Right lobe of liver (tissue), 6 donors: ENCODE results near the gene RSRC1. TPM values are rescaled to one million over a fixed set of nuclear protein-coding genes. Genes with fewer than 3 reads are reported as not detected.

Experiments used
- ATAC-seq, 4 donors: fragments of 200-7000 bp; cut with Tn5 transposase; one replicate each; pipeline ENCODE4 v1.9.1; 2020; ENCODE audit warnings: mild to moderate bottlenecking in 4 of 4, moderate library complexity in 4 of 4
- DNase-seq, 3 donors: peaks; one replicate each; pipeline ENCODE4 v3.0.0-alpha.2; 2020
- H3K27ac ChIP-seq, 3 donors: fragments of 200-600 bp; one replicate each; pipeline ENCODE4 v1.8.0; 2022
- H3K27me3 ChIP-seq, 2 donors: fragments of 200-600 bp; one replicate each; pipeline ENCODE4 v1.8.0; 2022
- H3K36me3 ChIP-seq, 4 donors: fragments of 200-600 bp; sonication (generic) in 1 of 4; one replicate each; pipeline versions ENCODE4 v1.5.1 to v1.8.0; 2017 to 2022; ENCODE audit warnings: control low read depth in 1 of 4
- H3K4me1 ChIP-seq, 4 donors: fragments of 200-600 bp; sonication (generic) in 1 of 4; one replicate each; pipeline versions ENCODE4 v1.5.1 to v1.8.0; 2017 to 2022; ENCODE audit warnings: control low read depth in 1 of 4
- H3K4me3 ChIP-seq, 3 donors: fragments of 200-600 bp; one replicate each; pipeline ENCODE4 v1.8.0; 2022
- H3K9me3 ChIP-seq, 4 donors: fragments of 200-600 bp; sonication (generic) in 1 of 4; one replicate each; pipeline versions ENCODE4 v1.5.1 to v1.8.0; 2017 to 2022; ENCODE audit warnings: control low read depth in 1 of 4
- POLR2A ChIP-seq: fragments of 450-650 bp; IDR thresholded peaks from one replicate; pipeline ENCODE4 v1.6.1; 2017; ENCODE audit warnings: antibody characterized with exemption, mild to moderate bottlenecking
- WGBS: methylation state at CpG from one replicate; pipeline ENCODE4 v1.1.6; 2018; ENCODE audit warnings: low coverage, low lambda C conversion rate; ENCODE audit not compliant: insufficient coverage; ENCODE audit errors: missing lambda C conversion rate; 5-methylcytosine and 5-hydroxymethylcytosine counted together
- intact Hi-C, 2 donors: fragments of 100-400 bp; cut with DNase I; formaldehyde crosslinking; loops; one replicate each; pipeline versions ENCODE4 v1.11.2 to v1.14.1; 2022
- total RNA-seq, 6 experiments: library from RNA; depleted of rRNA in 2 of 6; stranded (reverse); fragments of >200 nt in 2 of 6; fragmentation: NEBNext Ultra II Directional in 3 of 6; extraction: Animal tissue kit (Norgen Biotek cat#: 25700) in 3 of 6; gene quantifications; one replicate each; pipeline versions ENCODE4 v1.1.0 to v1.2.4, GENCODE V29; 2016 to 2023
- TF ChIP-seq, protein P1 (sequence below), 4 donors: fragments of 200-600 bp in 3 of 4; fragments of 450-650 bp in 1 of 4; IDR thresholded peaks; one replicate each; pipeline versions ENCODE4 v1.5.1 to v1.8.0; 2016 to 2022; ENCODE audit warnings: antibody characterized with exemption in 4 of 4, mild to moderate bottlenecking in 2 of 4
- donor health status: DM: no; HTN: yes; CAD: no.
- donor health status: DM: no; HTN: no; CAD: no.
- donor health status: DM: no; HTN: no; CAD: no.
- donor health status: DM: no; HTN: yes; CAD: no.
- donor health status: DM: no; HTN: yes; CAD: no.

The RSRC1 gene
- total RNA-seq, 6 experiments from 2014 or later: 10.8 to 22.1 (median 11.7) TPM

GRCh38 chr3:158458464-158458863 is 348.6 kb downstream of the RSRC1 start:
- H3K27ac ChIP-seq: no peak overlapping the region
- intact Hi-C loops: no loop called here
- H3K27me3 ChIP-seq: no peaks in the 10 kb centered on the region
- H3K9me3 ChIP-seq: no peaks in the 10 kb centered on the region
- H3K4me1 ChIP-seq: no peaks in the 10 kb centered on the region
- no peaks in the 10 kb centered on the region for H3K36me3 ChIP-seq
- DNase-seq (no peak), ATAC-seq (no peak)
- TF ChIP-seq, protein P1, sequence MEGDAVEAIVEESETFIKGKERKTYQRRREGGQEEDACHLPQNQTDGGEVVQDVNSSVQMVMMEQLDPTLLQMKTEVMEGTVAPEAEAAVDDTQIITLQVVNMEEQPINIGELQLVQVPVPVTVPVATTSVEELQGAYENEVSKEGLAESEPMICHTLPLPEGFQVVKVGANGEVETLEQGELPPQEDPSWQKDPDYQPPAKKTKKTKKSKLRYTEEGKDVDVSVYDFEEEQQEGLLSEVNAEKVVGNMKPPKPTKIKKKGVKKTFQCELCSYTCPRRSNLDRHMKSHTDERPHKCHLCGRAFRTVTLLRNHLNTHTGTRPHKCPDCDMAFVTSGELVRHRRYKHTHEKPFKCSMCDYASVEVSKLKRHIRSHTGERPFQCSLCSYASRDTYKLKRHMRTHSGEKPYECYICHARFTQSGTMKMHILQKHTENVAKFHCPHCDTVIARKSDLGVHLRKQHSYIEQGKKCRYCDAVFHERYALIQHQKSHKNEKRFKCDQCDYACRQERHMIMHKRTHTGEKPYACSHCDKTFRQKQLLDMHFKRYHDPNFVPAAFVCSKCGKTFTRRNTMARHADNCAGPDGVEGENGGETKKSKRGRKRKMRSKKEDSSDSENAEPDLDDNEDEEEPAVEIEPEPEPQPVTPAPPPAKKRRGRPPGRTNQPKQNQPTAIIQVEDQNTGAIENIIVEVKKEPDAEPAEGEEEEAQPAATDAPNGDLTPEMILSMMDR (IDR thresholded peaks at IDR 0.05): no peak
- no peak overlapping the region for H3K4me3 ChIP-seq
- 93% methylated on average over 5 of the region's 5 CpGs for WGBS

GRCh38 chr3:158460926-158461325 is 351.0 kb downstream of the RSRC1 start:
- intact Hi-C loops: no loop called here
- H3K4me1 ChIP-seq: no peaks in the 10 kb centered on the region
- H3K27ac ChIP-seq: no peak overlapping the region
- no peaks in the 10 kb centered on the region for H3K36me3 ChIP-seq
- H3K27me3 ChIP-seq: no peaks in the 10 kb centered on the region
- 63% methylated on average over 1 of the region's 1 CpG for WGBS
- no peak overlapping the region for H3K4me3 ChIP-seq
- DNase-seq (no peak), ATAC-seq (no peak)
- TF ChIP-seq, protein P1 (IDR thresholded peaks at IDR 0.05): no peak
- TF ChIP-seq POLR2A: no peak
- H3K9me3 ChIP-seq: no peaks in the 10 kb centered on the region

- intact Hi-C loops: no loop called here
- ATAC-seq (no peak), DNase-seq (no peak)
- no peaks in the 10 kb centered on the region for H3K4me1 ChIP-seq
- H3K27ac ChIP-seq: no peak overlapping the region
- no peak overlapping the region for H3K4me3 ChIP-seq
- no peaks in the 10 kb centered on the region for H3K36me3 ChIP-seq
- H3K9me3 ChIP-seq: no peaks in the 10 kb centered on the region
- H3K27me3 ChIP-seq: no peaks in the 10 kb centered on the region
- 81% methylated on average over 3 of the region's 3 CpGs for WGBS
- TF ChIP-seq, protein P1 (IDR thresholded peaks at IDR 0.05): no peak
- no peak for TF ChIP-seq POLR2A
Observed at GRCh38 chr3:158463556-158463955, 353.7 kb downstream of the RSRC1 start.

- intact Hi-C loops: no loop called here
- Histone ChIP-seq H3K27me3 (no peaks in the 10 kb centered on the region), H3K27ac (no peak overlapping the region), H3K4me1 (no peaks in the 10 kb centered on the region), H3K4me3 (no peak overlapping the region), H3K36me3 (peaks cover 0 to 2% (median 0%) of the 10 kb centered on the region in 4 donors), H3K9me3 (no peaks in the 10 kb centered on the region)
- WGBS: 85% methylated on average over 3 of the region's 3 CpGs
- no peak for DNase-seq
- TF ChIP-seq, protein P1 (IDR thresholded peaks at IDR 0.05): no peak
- TF ChIP-seq POLR2A: no peak
- no peak for ATAC-seq
Observed at GRCh38 chr3:158465074-158465473, 355.2 kb downstream of the RSRC1 start.
